ENCODE results near the gene VAT1L.

VAT1L gene

DNA sequence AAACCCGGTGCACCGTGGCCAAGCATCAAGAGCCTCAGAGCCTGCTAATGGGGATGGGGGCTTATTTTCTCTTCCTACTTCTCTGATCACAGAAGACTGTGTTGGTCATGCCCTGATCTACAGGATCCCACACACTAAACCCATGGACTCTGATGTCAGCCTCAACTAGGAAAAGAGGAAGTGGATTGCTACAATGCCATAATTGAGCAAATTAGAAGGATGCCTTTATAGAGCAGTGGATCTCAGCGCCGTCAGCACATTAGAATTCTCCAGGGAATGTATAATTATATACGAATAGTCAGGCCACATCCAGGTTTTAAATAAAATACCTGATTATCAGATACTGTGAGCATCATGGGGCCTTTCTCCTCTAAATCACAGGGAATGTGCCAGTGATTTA is 64.8 kb downstream of the VAT1L start:
- Histone ChIP-seq H3K4me3 (ENCODE audit: low read depth in 1 of 2, low read length in 1 of 2) (no peak overlapping the region), H3K27me3 (peaks cover 5% of the 10 kb centered on the region)

GRCh38 chr16:77856438-77857160 is 68.2 kb downstream of the VAT1L start:
- H3K36me3 ChIP-seq: no peaks in the 10 kb centered on the region
- TF ChIP-seq, protein P1, sequence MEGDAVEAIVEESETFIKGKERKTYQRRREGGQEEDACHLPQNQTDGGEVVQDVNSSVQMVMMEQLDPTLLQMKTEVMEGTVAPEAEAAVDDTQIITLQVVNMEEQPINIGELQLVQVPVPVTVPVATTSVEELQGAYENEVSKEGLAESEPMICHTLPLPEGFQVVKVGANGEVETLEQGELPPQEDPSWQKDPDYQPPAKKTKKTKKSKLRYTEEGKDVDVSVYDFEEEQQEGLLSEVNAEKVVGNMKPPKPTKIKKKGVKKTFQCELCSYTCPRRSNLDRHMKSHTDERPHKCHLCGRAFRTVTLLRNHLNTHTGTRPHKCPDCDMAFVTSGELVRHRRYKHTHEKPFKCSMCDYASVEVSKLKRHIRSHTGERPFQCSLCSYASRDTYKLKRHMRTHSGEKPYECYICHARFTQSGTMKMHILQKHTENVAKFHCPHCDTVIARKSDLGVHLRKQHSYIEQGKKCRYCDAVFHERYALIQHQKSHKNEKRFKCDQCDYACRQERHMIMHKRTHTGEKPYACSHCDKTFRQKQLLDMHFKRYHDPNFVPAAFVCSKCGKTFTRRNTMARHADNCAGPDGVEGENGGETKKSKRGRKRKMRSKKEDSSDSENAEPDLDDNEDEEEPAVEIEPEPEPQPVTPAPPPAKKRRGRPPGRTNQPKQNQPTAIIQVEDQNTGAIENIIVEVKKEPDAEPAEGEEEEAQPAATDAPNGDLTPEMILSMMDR (IDR thresholded peaks at IDR 0.05): no peak
- no peak overlapping the region for H3K27ac ChIP-seq
- no peaks in the 10 kb centered on the region for H3K4me1 ChIP-seq (ENCODE audit: control insufficient read depth in 1 of 2, insufficient read depth in 1 of 2, low read depth in 1 of 2, low read length in 1 of 2)
- no peak overlapping the region for H3K4me3 ChIP-seq (ENCODE audit: low read depth in 1 of 2, low read length in 1 of 2)
- H3K27me3 ChIP-seq: peaks cover 5% of the 10 kb centered on the region
- no peaks in the 10 kb centered on the region for H3K9me3 ChIP-seq

More for the DNA sequence above, 64.8 kb downstream of the VAT1L start:
- H3K27ac ChIP-seq: no peak overlapping the region
- H3K9me3 ChIP-seq: no peaks in the 10 kb centered on the region
- TF ChIP-seq, protein P1 (IDR thresholded peaks at IDR 0.05): no peak
- H3K4me1 ChIP-seq (ENCODE audit: control insufficient read depth in 1 of 2, insufficient read depth in 1 of 2, low read depth in 1 of 2, low read length in 1 of 2): no peaks in the 10 kb centered on the region
- H3K36me3 ChIP-seq: no peaks in the 10 kb centered on the region

DNA sequence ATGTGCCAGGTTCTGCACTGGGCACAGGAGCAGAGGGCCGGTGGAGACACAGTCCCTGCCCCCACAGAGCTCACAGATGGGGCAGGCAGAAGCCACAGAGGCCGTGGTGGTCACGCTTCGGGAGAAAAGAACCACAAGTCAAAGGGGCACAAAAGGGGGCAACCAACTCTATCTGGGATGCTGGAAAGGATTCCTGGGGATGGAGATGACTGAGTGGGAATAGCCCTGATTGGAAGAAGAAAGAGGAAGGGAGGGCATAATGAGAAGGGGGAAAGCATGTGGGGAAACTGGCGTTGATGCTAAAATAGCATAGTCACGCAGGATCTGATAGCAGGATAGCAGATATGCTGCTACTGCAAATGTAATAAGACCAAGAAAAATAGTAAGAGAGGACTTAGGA is 69.7 kb downstream of the VAT1L start:
- Histone ChIP-seq H3K4me1 (ENCODE audit: control insufficient read depth in 1 of 2, insufficient read depth in 1 of 2, low read depth in 1 of 2, low read length in 1 of 2) (no peaks in the 10 kb centered on the region), H3K36me3 (no peaks in the 10 kb centered on the region), H3K4me3 (ENCODE audit: low read depth in 1 of 2, low read length in 1 of 2) (no peak overlapping the region), H3K27me3 (peaks cover 5% of the 10 kb centered on the region), H3K9me3 (no peaks in the 10 kb centered on the region), H3K27ac (no peak overlapping the region)
- TF ChIP-seq, protein P1 (IDR thresholded peaks at IDR 0.05): no peak

DNA sequence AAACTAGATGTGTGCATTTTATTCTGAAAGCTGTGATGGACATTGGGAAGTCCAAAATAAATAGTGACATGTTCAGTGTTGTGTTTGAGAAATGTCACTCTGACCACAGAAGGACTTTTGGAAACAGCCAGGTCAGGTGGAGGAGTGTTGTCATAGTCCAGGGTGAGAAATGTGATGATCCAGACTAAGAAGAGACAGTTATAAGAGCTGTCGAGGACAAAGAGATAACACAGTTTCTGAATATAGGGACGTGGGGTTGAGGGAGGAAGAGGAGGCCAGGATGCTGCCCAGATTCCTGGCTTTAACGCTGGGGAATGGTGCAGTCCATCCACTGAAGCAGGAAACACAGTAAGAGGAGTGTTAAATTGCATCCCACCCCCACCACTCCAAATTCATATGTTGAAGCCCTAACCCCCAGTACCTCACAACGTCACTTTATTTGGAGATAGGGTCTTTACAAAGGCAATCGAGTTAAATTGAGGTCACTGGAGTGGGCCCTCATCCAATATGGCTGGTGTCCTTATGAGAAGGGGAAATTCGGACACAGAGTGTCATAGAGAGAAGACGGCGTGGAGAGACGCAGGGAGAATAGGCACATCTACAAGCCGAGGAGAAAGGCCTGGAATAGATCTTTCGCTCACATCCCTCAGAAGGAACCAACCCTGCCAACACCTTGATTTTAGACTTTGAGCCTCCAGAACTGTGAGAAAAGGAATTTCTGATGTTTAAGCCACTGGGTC is 71.3 kb downstream of the VAT1L start:
- TF ChIP-seq, protein P1 (IDR thresholded peaks at IDR 0.05): no peak
- Histone ChIP-seq H3K4me1 (ENCODE audit: control insufficient read depth in 1 of 2, insufficient read depth in 1 of 2, low read depth in 1 of 2, low read length in 1 of 2) (no peaks in the 10 kb centered on the region), H3K27ac (no peak overlapping the region), H3K36me3 (no peaks in the 10 kb centered on the region), H3K27me3 (peaks cover 5% of the 10 kb centered on the region), H3K9me3 (no peaks in the 10 kb centered on the region), H3K4me3 (ENCODE audit: low read depth in 1 of 2, low read length in 1 of 2) (no peak overlapping the region)

- Histone ChIP-seq H3K27me3 (peaks cover 5% of the 10 kb centered on the region), H3K9me3 (no peaks in the 10 kb centered on the region), H3K4me1 (ENCODE audit: control insufficient read depth in 1 of 2, insufficient read depth in 1 of 2, low read depth in 1 of 2, low read length in 1 of 2) (no peaks in the 10 kb centered on the region), H3K36me3 (no peaks in the 10 kb centered on the region), H3K4me3 (ENCODE audit: low read depth in 1 of 2, low read length in 1 of 2) (no peak overlapping the region), H3K27ac (no peak overlapping the region)
- TF ChIP-seq, protein P1 (IDR thresholded peaks at IDR 0.05): no peak
Observed at GRCh38 chr16:77860953-77861352, 72.6 kb downstream of the VAT1L start.
